GM21786 (cell line): ENCODE data around the gene FFAR4.
"Not testable (repeated sequence)": the region's sequence is repeated elsewhere in the genome, so short reads cannot be mapped to it uniquely, and the experiment has no call there.

ENCODE experiments used
- ATAC-seq: cut with Tn5 transposase; IDR thresholded peaks from one replicate; pipeline ENCODE4 v1.9.1; 2021; ENCODE audit not compliant: unreplicated experiment

The FFAR4 gene

DNA sequence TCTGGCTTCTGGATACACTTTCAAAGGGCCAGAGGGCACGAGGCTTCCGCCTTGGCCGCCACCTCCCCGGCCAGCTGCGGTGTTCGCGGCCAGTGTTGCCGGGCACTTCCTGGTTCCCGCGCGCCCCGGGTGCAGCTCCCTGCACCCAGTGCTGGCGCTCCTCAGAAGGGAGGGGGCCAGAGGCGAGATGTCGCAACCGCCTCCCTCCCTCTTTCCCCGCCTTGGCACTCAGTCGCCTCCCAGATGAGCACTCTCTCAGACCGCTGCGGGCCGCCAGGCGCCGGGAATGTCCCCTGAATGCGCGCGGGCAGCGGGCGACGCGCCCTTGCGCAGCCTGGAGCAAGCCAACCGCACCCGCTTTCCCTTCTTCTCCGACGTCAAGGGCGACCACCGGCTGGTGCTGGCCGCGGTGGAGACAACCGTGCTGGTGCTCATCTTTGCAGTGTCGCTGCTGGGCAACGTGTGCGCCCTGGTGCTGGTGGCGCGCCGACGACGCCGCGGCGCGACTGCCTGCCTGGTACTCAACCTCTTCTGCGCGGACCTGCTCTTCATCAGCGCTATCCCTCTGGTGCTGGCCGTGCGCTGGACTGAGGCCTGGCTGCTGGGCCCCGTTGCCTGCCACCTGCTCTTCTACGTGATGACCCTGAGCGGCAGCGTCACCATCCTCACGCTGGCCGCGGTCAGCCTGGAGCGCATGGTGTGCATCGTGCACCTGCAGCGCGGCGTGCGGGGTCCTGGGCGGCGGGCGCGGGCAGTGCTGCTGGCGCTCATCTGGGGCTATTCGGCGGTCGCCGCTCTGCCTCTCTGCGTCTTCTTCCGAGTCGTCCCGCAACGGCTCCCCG is at the start of gene FFAR4:
TSS of gene FFAR4 (plus strand) at position 231 of the 842 bp plus-strand sequence. CDS start at position 287, 56 bp downstream.
- no peak for ATAC-seq

DNA sequence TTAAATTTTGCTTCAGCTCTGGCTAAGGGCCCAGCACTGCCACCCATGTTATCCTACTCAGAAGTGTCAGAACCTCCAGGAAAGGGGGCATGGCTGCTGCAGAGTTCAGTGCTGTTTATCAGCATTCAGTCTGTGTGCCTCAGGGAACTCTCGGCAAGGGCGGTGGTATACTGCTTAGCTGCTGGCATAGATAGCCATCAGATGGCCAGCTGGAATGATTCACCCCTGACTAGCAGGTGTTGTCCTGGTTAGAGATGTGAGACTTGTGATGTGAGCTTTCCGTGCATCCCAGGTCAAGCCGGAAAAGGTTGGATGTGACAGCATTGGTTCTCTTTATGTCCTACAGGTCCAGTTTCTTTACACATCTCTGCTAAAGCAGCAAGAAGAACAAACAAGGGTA is 47.9 kb upstream of the FFAR4 start:
- ATAC-seq, result no peak

DNA sequence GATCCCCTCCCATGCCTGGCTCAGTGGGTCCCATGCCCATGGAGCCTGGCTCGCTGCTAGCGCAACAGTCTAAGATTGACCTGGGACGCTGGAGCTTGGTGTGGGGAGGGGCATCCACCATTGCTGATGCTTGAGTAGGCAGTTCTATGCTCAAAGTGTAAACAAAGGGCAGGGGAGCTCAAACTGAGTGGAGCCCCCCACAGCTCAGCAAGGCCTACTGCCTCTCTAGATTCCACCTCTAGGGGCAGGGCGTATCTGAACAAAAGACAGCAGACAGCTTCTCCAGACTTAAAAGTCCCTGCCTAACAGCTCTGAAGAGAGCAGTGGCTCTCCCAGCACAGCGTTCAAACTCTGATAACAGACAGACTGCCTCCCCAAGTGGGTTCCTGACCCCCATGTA is 31.2 kb upstream of the FFAR4 start:
- no peak for ATAC-seq

DNA sequence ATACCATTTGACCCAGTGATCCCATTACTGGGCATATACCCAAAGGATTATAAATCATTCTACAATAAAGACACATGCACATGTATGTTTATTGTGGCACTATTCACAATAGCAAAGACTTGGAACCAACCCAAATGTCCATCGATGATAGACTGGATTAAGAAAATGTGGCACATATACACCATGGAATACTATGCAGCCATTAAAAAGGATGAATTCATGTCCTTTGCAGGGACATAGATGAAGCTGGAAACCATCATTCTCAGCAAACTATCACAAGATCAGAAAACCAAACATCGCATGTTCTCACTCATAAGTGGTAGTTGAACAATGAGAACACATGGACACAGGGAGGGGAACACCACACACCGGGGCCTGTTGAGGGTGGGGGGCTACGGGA is 25.6 kb upstream of the FFAR4 start:
- not testable (repeated sequence) for ATAC-seq

DNA sequence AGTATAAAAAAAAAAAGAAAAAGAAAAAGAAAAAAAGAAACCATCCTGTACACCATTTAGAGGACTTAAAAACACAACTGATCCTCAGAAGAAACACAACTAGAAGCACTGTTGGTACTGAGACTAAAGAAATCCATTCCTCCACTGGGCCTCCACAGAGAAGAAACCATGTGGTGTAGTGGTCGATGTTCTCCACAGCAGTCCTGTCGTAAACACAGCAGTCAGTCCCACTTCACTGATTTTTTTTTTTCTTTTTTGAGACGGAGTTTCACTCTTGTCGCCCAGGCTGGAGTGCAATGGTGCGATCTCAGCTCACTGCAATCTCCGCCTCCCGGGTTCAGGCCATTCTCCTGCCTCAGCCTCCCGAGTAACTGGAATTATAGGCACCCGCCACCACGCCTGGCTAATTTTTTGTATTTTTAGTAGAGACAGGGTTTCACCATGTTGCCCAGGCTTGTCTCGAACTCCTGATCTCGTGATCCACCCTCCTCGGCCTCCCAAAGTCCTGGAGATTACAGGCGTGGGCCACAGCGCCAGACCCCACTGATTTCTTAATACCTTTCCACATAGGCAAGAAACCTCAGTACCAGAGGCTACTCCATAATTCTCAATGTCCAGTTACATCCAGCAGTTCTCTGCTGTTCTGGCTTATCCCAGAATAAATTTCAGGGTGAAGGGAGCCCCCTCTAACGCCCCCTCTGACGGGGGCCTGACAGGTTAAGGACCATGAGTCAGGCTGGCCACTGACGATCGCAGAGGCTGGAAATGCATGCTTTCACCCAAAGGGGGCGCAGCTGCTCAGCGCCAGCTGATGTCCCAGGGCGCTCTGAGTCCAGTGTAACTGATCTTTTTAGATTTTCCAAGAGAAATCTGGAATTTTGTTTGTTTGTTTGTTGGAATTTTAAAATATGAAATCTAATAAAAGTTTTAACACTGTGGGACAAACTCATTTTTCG is 24.8 kb upstream of the FFAR4 start:
- no peak for ATAC-seq

DNA sequence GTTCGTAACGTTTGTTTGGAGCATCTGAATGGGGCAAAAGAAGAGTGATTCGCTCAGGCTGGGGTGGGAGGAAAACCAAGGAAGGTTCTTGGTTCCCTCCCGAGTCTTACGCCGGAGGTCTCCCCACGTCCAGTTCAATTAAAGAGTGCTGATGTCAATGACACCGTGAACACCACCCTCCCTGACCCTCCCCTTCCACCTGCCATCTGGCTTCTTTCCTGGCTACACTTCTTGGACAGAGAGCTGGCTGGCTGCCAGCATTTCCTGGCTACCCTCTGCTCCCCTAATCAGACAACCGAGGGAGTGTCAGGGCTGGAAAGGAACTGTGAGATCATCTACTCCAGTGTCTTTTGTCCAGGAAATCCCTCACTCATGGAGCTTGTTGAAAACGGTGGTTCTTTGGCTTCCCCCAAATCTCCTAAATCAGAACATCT is 24.1 kb upstream of the FFAR4 start:
- ATAC-seq, result no peak

DNA sequence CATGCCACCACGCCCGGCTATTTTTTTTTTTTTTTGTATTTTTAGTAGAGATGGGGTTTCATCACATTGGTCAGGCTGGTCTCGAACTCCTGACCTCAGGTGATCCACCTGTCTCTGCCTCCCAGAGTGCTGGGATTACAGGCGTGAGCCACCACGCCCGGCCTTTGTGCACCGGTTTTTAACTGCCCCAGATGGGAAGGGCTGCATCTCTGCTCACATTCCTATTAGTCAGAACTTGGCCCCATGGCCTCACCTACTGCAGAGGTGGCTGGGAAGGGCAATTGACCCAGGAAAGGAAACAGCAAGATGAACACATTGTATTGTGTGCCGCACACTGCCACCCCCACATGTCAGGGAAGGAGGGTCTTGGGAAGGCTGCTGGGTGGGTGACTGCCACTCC is 19.5 kb upstream of the FFAR4 start:
- not testable (repeated sequence) for ATAC-seq

DNA sequence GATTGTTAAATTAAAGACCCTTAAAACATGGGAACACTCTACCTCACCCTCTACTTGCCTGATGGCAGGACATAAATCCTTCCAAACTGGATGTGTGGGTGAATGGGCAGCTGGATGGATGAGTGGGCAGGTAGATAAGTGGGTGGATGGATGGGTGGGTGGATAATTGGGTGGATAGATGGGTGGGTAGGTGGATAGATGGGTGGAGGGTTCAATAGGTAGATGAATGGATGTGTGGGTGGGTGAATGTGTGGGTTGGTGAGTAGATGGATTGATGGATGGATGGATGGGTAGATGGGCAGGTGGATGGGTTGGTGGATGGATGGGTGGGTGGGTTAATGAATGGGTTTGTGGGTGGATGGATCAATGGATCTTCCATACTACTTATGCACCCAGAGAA is 18.9 kb upstream of the FFAR4 start:
- no peak for ATAC-seq

DNA sequence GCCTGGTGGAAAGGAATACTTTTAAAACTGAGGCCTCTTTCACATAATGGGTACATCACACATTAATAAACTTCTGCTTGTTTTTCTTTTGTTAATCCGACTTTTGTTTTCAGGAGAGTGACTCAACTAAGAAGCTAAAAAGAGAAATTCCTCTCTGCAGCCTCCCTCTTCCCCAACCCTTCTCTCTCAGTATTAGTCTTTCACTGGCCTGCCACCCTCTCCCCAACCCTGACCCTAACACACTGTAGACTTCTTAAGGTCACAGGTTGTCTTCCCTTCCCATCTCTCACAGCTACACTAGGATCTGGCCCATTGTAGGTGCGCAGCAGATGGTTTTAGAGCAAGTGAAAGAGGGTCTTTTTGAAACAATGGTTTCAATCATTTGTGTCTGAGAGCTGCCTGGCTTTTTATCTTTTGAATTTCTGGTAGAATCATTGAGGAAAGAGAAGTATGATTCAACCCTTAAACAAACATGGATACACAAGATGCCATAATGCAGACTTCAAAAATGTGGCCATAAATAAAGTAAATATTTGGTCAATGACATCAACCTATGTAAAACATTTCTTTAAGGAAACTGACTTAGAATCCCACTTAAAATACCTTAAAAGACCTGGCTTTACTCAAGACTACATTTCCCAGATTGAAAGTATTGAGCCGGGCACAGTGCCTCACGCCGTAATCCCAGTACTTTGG is 17.9 kb upstream of the FFAR4 start:
- no peak for ATAC-seq

DNA sequence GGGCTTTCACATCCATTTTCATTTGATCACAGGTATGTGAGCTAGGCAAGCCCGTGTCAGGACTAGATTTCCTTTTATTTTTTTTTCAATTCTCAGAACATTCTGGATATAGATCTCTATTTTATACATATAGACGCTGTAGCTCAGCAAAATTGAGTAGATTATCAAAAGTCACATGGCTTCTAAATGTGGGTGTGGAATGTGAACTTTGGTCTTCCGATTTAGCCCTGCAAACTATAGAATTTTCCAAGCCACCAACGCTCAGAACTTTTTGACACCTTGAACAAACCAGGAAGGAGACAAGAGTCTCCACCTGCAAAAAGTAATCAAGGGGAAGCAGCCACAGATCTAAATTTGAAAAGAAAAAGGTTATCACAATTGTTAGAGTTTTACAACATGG is 15.9 kb upstream of the FFAR4 start:
- no peak for ATAC-seq

DNA sequence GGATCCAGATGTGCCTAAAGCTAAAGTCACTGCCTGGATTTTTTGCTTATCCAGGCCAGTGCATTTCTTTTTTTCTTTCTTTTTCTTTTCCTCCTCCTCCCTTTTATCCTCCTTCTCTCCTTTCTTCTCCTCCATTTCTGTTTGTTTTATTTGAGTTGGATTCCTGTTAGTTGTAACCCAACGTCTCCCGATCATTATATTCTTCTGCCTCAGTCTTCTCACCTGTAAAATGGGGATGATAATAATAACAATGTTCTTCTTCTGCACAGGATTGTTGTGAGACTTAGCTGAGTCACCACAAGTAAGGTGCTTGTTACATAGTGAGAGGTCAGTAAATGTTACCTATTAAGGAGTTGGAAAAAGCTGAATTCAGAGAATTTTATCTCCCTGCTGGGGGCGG is 13.7 kb upstream of the FFAR4 start:
- ATAC-seq, result no peak

DNA sequence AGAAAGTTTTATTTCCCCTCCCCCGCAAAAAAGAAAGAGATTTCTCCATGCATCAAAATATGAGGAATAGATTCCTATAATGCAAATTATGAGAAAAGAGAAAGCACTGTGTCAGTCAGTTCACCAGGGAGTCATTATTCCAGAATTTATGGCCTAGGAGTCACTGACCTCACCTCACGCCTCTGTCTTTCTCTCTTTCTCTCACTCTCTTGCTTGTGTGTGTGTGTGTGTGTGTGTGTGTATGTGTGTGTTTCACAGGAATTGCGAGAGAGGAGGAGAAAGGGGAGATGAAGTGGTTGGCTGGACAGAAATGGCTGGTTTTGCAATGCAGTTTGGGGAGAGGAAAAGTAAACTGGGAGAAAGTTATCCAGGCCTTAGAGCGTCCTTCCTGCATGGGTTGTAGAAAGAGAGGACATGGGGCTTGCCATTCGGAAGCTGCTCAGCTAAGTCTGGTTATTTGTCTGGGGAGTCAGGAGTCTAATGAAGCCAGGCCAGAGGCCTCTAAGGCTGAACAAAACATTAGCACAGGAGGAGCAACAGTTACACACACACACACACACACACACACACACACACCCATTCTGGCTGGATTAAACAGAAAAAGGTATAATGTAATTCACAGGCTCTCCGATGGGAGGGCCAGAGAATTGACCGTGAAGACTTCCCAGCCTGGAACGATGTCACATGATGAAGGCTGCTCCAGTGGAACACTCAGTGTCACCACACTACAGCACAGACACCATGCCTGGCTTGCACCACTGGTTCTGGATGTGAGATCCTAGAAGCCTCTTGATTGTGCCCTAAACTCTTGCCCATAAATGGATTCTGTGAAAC is 12.8 kb upstream of the FFAR4 start:
- no peak for ATAC-seq

DNA sequence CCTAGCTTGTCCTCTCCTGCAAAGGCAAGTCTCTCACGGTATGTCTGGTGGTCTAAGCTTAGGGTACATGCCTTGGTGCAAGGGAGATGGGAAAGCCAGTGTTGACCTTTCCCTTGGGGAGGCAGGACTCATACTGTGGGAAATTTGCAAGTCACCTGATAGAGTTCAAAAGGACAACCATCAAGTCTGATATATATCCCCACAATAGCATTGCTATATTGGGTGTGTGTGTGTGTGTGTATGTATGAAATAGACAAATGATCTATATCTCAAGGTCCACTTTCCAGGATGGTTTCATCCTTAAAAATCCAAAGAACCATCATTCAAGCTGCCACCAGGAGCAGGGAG is 12.2 kb upstream of the FFAR4 start:
- no peak for ATAC-seq

DNA sequence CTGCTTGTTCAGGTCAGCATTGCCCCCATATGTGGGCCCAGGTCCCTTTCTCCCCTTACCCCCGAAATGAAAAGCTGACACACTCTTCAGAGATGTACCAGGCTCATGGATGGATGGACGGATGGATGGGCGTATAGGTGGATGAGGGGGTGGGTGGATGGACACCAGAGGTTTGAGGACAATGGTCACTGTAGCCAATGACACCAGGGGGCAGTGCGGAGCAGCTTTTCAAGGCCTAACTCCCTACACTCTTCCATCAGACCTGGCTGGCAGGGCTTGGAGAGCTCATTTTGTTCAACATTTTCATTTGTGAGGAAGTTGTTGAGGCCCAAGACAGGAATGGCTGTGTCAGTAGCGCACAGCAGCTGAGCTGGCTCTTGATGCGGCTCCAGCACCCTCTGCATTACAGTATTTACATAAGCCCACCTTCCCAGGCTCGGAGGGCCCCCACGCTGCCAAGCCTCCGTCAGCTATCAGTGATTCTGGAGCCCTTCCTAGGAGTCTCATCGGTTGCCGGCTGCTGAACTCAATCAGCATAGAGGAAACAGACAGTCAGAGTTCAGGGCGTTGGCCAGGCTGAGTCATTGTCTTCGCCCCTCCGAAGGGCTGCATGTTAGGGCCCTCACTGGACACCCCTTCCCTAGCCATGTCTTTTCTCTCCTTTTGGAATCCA is 11.6 kb upstream of the FFAR4 start:
- ATAC-seq, result no peak

DNA sequence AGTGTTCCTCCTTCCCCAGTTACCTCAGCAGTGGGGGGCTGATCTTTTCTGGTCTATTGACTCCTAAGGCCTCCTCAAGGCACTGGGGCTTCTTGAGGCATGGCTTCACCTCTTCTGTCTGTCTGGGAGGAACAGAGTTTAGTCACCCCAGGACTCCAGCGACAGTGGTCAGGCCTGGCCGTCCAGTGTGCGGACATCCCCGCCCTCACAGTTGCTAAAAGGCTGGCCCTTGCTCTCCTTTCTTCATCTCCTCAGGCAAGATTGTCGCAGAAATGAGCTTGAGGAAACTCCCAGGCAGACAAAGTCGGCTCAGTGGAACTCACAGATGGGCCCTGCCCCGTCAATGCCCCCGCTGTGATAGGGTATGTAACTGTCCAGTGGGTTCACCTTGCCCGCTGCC is 7.0 kb upstream of the FFAR4 start:
- ATAC-seq, result no peak

DNA sequence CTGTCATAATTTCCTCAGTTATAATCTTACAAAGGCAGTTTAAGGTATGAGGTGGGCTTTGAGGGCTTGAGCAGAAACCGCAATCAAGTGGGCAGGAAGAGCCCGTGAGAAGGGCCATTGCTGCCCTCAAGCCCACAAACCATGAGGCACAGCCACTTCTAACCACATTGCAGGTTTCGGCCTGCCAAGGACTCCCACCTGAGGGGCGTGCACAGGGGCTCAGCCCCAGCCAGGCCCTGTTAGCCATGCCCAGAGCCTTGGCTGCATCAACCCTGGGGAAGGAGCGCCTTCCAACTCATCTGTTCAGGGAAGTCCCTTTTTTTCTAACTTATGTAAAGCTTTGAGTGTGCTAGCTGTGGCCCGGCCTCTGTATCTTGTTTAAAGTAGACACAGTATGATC is 5.9 kb upstream of the FFAR4 start:
- no peak for ATAC-seq

DNA sequence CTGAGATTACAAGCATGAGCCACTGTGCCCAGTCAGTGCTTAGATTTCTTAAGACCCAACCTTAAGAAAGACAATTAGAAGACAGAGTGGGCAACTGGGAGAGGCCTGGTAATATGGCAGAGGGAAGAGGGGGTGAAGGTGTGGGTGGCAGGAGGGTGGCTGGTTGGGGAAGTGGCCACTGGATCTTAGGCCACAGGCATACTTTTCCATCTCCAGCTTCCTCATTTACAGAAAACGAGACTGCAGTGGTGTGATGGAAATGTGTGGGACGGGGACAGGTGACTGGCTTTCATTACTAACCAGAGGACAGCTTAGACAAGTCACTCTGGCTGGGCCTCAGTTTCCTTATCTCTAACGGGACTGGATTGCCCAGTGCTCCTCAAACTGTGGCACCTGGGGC is 1.0 kb upstream of the FFAR4 start:
- no peak for ATAC-seq

DNA sequence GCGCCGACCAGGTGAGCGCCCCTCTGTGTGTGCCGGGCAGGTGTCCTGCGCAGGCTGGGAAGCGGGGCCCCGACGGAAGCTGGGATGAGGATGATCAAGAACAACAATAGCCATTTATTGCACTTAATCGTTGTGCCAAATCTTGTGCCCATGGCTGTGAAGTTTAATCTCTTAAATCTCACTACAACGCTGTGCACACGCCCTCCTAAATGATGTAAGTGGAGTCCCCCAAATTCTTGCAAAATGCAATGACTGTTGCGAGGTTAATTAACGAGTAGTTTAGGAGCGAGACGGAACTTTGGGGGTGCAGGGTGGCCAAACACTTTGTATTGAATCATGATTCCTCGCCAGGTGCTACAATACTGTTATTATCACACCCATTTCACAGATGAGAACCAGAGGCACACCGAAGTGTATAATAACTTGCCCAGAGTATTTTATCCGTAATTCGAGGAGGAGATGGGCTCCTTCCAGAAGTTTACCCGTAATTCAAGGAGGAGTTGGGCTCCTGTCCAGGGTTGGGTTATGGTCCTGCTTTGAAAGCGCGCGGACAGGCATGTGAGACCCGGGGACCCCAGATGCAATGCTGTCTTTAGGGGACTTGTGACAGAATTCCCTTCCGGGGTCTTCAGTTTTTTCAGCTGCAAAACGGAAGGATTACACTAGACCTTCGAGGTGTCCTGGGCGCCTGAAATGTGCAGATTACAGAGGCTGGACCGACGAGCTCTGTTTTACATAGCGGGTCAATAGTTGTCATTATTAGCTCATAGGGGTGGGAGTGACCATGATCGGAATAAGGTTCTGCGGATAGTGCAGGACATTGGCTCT is 1.0 kb downstream of the FFAR4 start:
- no peak for ATAC-seq

DNA sequence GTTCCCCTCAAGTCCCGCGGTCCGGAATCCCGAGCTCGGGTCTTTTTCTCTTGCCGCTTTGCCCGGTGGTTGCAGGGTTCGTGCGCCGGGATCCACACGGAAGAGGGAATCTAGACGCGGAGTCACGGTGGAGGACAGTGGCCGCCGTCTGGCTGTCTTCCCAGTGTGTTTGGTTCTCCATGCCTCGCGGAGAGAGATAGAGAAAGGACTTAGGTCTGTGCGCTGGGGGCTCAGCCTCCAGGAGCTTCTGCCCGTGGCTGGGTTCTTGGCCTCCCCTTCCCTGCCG is 1.6 kb downstream of the FFAR4 start:
- no peak for ATAC-seq
